Measurements from ENCODE around the gene CCDC187.

Gene CCDC187

DNA sequence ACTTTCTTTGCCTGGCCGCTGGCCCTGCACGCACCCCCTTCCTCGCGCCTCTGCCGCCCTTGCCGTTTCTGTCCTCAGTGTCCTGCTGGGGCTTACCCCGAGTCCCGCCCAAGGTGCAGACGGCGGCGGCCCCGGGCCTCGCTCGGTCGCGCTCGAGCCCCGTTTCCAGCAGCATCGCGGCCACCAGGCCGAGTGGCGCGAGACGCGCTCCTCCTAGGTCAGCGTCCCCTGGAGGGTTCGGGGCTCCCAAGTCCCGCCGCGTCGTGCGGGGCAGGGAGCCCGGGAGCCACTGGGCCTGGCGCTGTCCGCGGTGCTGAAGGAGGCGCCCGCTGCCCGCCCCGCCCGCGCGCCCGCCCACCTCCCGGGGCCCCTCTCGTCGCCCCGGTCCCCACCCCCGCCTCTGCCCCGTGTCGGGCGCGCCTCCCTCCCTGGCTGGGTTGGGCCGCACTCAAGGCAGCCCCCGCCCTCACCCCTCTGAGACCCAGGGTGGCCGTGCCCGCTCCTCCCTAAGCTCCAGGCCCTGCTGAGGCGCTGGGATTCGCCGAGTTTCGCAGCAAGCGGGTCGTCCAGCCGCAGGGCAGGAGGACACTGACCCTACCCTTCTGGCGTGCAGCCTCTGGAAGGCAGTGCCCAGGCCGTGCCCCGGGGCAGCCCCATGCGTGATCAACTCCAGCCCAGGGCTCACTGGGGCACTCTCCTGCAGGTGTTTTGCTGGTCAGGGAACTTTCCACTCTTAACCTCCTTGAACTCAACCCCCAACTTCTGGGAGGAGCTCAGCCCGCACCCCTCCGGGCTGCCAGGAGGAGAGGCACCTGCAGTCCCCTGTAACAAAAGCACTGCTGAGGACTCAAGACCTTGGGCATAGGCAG is 98.8 kb downstream of the CCDC187 start, which contains the start of gene LHX3:
Gene LHX3 (minus strand): TSS at position 291 of the 869 bp plus-strand sequence. CDS start 116 bp downstream, at position 175.
- no peak for DNase-seq (ENCODE audit: low read depth)

DNA sequence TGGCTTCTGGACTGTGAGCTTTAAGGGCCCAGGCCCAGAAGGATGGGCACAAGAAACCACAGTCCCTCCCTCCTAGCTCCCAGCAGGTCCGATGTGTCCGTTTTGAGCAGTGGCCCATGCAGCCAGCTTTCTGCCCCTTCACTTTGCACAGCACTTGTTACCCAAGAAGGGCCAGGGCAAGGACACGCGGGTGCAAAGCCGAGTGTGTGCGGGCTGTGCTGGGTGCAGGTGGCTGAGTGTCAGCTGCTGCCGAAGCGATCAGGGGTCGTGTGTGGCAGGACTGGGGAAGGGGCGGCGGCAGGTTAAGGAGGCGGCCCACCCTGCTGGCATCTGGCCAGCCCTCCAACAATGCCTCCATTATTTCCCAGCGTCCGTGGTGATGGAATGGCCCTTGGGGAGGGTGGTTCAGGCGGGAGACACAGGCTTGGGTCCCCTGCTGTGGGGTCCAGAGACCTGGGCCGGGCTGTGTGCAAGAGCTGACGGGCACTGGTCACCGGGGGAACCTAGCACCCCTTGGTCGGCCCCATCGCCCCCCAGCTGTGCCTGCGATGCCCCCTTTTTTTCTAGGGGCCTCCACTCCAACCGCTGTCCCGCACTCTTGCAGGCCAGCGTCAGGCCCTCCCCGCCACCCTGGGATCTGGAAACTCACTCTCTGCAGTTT is 99.6 kb downstream of the CCDC187 start:
- no peak for DNase-seq (ENCODE audit: low read depth)

DNA sequence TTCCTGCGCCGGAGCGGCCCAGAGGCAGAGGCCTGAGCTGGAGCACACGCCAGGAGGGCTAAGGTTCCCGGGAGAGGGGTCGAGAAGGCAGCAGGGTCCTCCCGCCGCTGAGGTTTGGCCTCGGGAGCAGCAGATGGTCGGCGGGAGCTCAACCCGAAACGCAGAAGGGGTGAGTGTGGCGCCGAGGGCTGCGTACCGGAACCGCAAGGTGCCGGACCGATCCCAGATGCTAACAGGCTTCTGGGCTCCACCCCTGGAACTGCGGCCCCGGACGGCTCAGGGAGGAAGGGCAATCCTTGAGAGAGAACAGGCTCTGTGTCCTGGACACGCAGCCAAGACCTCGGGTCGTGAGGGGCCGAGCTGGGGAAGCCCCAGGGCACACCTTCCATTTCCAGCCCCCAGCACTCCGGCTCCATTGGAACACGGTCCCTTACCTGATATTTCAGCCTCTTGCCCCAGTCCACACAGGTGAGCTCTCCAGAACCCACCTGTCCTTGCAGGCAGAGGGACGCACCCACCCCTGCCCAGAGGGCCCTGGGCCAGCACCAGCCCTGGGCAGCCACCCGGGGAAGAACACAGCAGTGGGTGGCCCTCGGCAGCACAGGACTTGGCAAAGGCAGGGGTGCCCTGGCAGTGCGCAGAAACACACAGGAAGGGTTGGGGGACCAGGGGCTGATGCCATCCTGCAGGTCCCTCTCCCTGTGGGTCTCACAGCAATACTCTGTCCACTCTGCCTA is 100.3 kb downstream of the CCDC187 start:
- no peak for DNase-seq (ENCODE audit: low read depth)

DNA sequence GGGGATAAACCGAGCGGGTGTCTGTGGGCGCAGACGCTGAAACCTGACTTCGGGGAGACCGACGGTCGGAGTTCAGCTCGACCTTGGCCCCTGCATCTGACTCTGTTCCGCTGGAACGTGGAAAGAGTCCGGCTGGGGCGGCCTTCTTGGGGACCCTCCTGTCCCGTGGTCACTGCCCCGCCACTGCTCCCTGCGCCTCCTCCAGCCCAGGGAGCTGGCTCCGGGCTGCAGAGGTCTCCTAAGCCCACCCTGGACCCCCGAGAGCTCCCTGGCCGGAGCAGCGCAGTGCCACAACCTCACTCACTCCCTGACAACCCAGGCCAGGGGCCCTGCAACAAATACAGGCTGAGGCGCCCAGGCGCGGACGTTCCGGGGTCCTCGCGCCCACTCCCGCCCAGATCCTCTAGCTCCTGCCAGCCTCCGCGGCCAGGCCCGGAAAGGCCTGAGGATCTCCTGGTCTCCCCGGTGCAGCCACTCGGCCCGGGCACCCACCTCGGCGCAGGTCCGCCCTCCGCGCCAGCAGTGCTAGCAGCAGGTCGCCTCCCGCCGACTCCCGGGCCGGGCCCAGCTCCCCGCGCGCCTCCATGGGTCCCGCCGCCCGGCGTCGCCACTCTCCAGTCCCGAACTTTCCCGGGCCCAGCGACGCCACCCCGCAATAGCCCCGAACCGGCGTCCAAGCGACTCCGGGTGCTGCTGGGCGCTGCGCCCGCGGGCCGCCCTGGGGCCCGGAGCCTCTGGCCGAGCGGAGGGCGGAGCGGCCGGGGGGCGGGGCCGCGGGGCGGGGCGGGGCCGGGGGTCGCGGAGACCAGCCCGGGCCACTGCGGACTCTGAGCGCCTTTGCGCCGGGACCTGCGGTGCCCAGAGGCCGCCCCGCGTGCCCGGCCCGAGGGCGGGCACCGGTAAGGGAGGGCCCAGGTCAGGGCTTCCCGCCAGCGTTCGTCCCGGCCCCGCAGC is 101.2 kb downstream of the CCDC187 start:
- DNase-seq (ENCODE audit: low read depth), result no peak

DNA sequence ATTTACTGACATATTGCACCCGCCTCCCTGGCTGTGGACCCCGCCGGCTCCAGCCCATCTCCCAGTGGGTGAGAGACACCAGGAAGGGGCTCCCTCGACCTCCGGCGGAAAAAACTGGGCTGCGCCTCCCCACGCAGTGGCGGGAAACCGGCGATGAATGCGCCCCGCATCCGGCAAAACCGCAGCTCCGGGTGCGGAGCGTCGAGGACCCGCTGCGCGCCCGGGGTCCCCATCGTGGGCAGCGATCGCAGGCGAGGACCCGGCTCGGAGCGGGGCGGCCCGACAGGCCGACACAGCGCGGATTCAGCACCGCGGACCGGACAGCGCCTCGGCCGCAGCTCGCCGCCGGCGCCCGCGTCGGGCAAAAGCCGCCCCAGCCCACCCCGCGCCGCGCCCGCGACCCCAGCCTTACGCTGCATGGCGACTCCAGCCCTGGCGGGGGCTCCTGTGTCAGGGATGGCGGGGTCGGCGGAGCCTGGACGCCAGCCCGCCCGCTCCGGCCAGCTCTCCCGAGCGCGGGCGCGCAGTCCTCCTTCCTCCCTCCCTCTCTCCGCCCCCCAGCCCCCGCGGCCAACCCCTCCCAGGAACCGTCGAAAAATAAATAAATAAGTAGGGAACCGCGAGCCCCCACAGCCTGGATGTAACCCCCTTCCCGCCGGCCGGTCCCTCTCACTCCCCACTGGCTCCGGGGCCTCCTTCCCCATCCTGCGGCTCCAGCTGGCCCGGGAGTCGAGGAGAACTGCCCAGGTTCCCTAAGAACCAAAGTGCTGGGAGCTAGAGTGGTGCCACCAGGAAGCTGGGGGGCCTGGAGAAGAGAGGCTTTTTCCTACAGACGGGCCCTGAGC is 102.1 kb downstream of the CCDC187 start:
- no peak for DNase-seq (ENCODE audit: low read depth)

DNA sequence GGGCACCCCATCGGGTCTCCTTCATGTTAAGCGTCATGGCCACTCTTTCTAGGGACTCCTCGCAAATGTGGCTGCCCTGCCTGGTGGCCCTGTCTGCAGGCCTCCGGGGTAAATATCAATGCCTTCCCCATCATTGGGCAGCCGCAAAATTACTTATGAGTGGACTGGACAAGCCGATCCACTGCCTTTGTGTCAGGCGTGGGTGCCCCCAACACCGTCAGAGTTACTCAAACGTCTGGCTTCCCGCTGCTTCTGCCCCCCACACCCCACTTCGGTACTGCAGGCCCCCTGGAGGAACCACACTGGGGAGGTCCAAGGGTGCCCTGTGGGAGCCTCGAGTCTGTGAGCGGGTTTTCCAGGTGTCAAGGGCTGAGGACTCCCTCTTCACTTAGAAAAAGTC is 102.7 kb downstream of the CCDC187 start:
- no peak for DNase-seq (ENCODE audit: low read depth)

DNA sequence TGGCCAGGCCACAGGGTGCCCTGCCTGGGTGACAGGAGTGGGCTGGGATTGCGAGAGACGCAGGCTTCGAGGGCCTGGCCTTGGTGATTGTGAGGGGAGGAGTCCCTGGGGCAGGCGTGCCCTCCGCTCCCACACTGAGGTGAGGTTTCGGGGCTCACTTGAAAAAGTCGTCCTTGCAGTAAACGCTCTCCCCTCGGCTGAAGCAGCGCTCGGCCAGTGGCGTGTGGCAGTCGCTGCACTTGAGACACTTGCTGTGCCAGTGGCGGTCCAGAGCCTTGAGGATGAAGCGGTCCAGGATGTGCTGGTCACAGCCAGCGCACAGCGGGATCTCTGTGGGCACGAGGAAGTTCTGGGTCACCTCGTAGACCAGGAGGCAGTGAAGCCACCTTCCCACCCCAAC is 103.5 kb downstream of the CCDC187 start:
- no peak for DNase-seq (ENCODE audit: low read depth)

All from stimulated activated CD8-positive, alpha-beta memory T cell treated with anti-CD3 and anti-CD28 coated beads, Interleukin-12 subunit alpha, Interleukin-12 subunit beta, amount 100 ng/mL, for 4 hours (primary cell).